Measurements from ENCODE around the gene EPS8L2. TPM values are rescaled to one million over a fixed set of nuclear protein-coding genes. Genes with fewer than 3 reads are reported as not detected.

Gene EPS8L2
- total and polyA plus RNA-seq, 2 of the 8 experiments (the other 6 are each of a cell fraction or from before 2014, with no cell fraction given), result 38.5 to 57.0 TPM

GRCh38 chr11:760236-760635, 54.2 kb downstream of the EPS8L2 start:
- no peak overlapping the region for H3K4me2 ChIP-seq (ENCODE audit: insufficient read depth in 1 of 2, low read depth in 2 of 2, low read length in 2 of 2)
- no peak overlapping the region for H3K18ac ChIP-seq (ENCODE audit: extremely low read depth, low read length)
- H2BK120ac ChIP-seq (replicated peaks; ENCODE audit: low read depth, low read length), result no peak overlapping the region
- DNase-seq (ENCODE audit: low read depth in 1 of 2, low spot score in 2 of 2), result no peak
- no peak overlapping the region for H3K56ac ChIP-seq (replicated peaks; ENCODE audit: insufficient read length, low read depth, low read length)
- H3K27me3 ChIP-seq (replicated peaks in 1 of 4; ENCODE audit: control insufficient read depth in 3 of 4, extremely low read depth in 1 of 4, insufficient read depth in 3 of 4, low read length in 3 of 4), result no peaks in the 10 kb centered on the region
- FAIRE-seq, result no peak
- H4K20me1 ChIP-seq (replicated peaks in 1 of 2; ENCODE audit: control insufficient read depth in 1 of 2, insufficient read depth in 2 of 2, low read length in 2 of 2), result peaks cover 16 to 35% of the 10 kb centered on the region in 2 experiments
- H3K9me3 ChIP-seq (ENCODE audit: insufficient read depth in 2 of 2, low read depth in 1 of 2, low read length in 1 of 2), result no peaks in the 10 kb centered on the region
- H3K36me3 ChIP-seq (ENCODE audit: control insufficient read depth in 2 of 4, insufficient read depth in 4 of 4, low read length in 3 of 4), result peaks cover 36 to 73% (median 50%) of the 10 kb centered on the region in 4 experiments
- no peaks in the 10 kb centered on the region for H3K23me2 ChIP-seq (ENCODE audit: low read depth, low read length)
- H3K79me2 ChIP-seq (ENCODE audit: control insufficient read depth in 1 of 2, insufficient read depth in 2 of 2, low read length in 2 of 2), result peaks cover 3 to 23% of the 10 kb centered on the region in 2 experiments; a peak in 3 of 4 replicates
- H3K23ac ChIP-seq (ENCODE audit: insufficient read length), result no peak overlapping the region
- no peak overlapping the region for H3K9ac ChIP-seq (replicated peaks in 1 of 4; ENCODE audit: extremely low read depth in 1 of 4, low read depth in 3 of 4, low read length in 3 of 4)
- H4K8ac ChIP-seq (ENCODE audit: extremely low read depth, insufficient read depth, low read length), result no peak overlapping the region
- H4K91ac ChIP-seq (replicated peaks; ENCODE audit: insufficient read length, low read length), result no peak overlapping the region
- no peak overlapping the region for H3K4me3 ChIP-seq (ENCODE audit: extremely low read depth in 1 of 4, insufficient read depth in 2 of 4, low read depth in 3 of 4, low read length in 4 of 4)
- ChIA-PET POLR2A (ENCODE audit: partially characterized antibody) (interaction anchor here (0.8 to 35.3 kb wide), 5 partner anchors 7 to 119 kb away, joined by 3 to 636 read pairs (median 46); partner anchors contain the start of genes GATD1 and TALDO1), CTCF (ENCODE audit: partially characterized antibody) (interaction anchor here (0.6 to 26.9 kb wide), 7 partner anchors 13 to 91 kb away, joined by 3 to 395 read pairs (median 3); partner anchors contain the start of gene TALDO1)
- H3K79me1 ChIP-seq (ENCODE audit: low read depth, low read length), result peaks cover 7% of the 10 kb centered on the region; the same call in 1 of the 2 replicates
- no peak overlapping the region for H3K27ac ChIP-seq (ENCODE audit: low read depth, low read length)
- H2BK12ac ChIP-seq (ENCODE audit: low read depth, low read length), result no peak overlapping the region
- no peak overlapping the region for H2BK5ac ChIP-seq (ENCODE audit: low read depth, low read length)
- H2AFZ ChIP-seq (ENCODE audit: low read length), result no peak overlapping the region
- peaks cover 0 to 12% (median 7%) of the 10 kb centered on the region in 4 experiments; a peak in 6 of 7 replicates for H3K4me1 ChIP-seq (replicated peaks in 1 of 4; ENCODE audit: control insufficient read depth in 3 of 4, insufficient read depth in 4 of 4, low read length in 3 of 4)
- no peak overlapping the region for H2BK15ac ChIP-seq (ENCODE audit: low read length)
- H3K4ac ChIP-seq (replicated peaks; ENCODE audit: insufficient read length, low read depth, low read length), result no peak overlapping the region
- no peak overlapping the region for H3K14ac ChIP-seq (ENCODE audit: insufficient read length)
- H2BK20ac ChIP-seq (ENCODE audit: low read length), result no peak overlapping the region
- no peak overlapping the region for H2AK5ac ChIP-seq (ENCODE audit: low read depth, low read length)
- H4K5ac ChIP-seq (ENCODE audit: insufficient read length, low read depth, low read length), result no peak overlapping the region
- TF ChIP-seq PHF8 (conservative IDR thresholded peaks at IDR 0.05; ENCODE audit: low read depth, low read length) (no peak), FOSL1 (IDR thresholded peaks at IDR 0.05; ENCODE audit: insufficient read depth, low read depth, low read length) (no peak), SIRT6 (IDR thresholded peaks at IDR 0.05; ENCODE audit: low read length) (no peak), TEAD4 (IDR thresholded peaks at IDR 0.05; ENCODE audit: low read depth, low read length) (no peak), HDAC6 (IDR thresholded peaks at IDR 0.05; ENCODE audit: low read depth, low read length) (no peak)

All from H1 (cell line).